ENCODE results near the gene SETBP1. TPM values are rescaled to one million over a fixed set of nuclear protein-coding genes. Genes with fewer than 3 reads are reported as not detected.

The SETBP1 gene
- total RNA-seq, 1 donor from 2014 or later = 12.0 TPM

DNA sequence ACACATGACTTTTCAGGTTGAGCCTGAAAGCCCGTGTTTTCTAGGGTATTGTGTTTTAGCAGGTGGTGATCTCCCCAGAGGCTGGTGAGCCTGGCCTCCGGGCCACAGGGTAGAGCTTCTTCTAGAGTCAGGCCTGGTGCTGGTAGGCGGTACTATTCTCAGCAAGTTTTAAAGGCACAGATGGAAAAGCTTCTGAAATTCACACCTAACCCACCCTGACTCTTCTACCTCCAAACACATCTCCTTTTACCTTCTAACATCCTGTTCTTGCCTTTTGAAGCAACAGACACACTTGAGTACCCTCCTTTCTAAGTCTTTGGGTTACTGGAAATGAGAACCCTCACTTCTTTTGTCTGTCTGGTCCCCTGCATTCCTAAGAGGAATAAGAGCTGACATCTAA, 191.1 kb downstream of the SETBP1 start:
- Mint-ChIP-seq H3K9me3 (no peaks in the 10 kb centered on the region), H3K36me3 (peaks cover 16% of the 10 kb centered on the region), H3K4me1 (peaks cover 15% of the 10 kb centered on the region), H3K27me3 (ENCODE audit: insufficient read depth, low read depth) (peaks cover 5% of the 10 kb centered on the region), H3K4me3 (no peak overlapping the region), H3K27ac (no peak overlapping the region)
- TF ChIP-seq EZH2 (IDR thresholded peaks at IDR 0.05) (no peak), EZH2phosphoT487 (IDR thresholded peaks at IDR 0.05) (no peak)
- TF ChIP-seq, protein P1, sequence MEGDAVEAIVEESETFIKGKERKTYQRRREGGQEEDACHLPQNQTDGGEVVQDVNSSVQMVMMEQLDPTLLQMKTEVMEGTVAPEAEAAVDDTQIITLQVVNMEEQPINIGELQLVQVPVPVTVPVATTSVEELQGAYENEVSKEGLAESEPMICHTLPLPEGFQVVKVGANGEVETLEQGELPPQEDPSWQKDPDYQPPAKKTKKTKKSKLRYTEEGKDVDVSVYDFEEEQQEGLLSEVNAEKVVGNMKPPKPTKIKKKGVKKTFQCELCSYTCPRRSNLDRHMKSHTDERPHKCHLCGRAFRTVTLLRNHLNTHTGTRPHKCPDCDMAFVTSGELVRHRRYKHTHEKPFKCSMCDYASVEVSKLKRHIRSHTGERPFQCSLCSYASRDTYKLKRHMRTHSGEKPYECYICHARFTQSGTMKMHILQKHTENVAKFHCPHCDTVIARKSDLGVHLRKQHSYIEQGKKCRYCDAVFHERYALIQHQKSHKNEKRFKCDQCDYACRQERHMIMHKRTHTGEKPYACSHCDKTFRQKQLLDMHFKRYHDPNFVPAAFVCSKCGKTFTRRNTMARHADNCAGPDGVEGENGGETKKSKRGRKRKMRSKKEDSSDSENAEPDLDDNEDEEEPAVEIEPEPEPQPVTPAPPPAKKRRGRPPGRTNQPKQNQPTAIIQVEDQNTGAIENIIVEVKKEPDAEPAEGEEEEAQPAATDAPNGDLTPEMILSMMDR (IDR thresholded peaks at IDR 0.05) = no peak
- H3K27me3 ChIP-seq = no peaks in the 10 kb centered on the region
- no peak overlapping the region for H3K4me2 ChIP-seq
- DNase-seq (ENCODE audit: low spot score) = no peak
- no peak overlapping the region for H2AFZ ChIP-seq (replicated peaks)
- peaks cover 9% of the 10 kb centered on the region for H3K4me1 ChIP-seq
- no peaks in the 10 kb centered on the region for H3K36me3 ChIP-seq
- H3K4me3 ChIP-seq = no peak overlapping the region
- no peak overlapping the region for H3K9ac ChIP-seq
- no peaks in the 10 kb centered on the region for H3K9me3 ChIP-seq (ENCODE audit: low read depth)
- H3F3A ChIP-seq (ENCODE audit: low read depth) = no peaks in the 10 kb centered on the region
- no peak overlapping the region for H3K27ac ChIP-seq
- H3K79me2 ChIP-seq (ENCODE audit: low read depth) = no peaks in the 10 kb centered on the region
- no peaks in the 10 kb centered on the region for H4K20me1 ChIP-seq (ENCODE audit: low read depth)

DNA sequence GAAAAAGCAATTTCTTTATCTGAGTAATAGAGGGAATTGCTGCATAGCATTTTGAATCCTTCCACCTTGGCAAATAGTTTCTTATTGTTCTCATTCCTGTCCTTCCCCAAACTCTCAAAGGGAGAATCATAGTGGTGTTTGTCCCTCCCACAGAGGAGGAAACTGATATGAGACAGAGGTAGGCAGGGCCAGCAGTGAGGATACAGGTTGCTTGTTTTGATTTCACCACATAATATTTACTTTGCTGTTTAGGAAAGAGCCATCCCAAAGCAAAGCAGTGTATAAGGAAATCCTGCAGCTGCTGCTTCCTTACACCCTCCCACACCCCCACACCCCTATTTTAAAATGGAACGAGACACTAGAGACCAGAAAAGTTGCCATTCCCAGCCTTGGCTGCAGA, 195.3 kb downstream of the SETBP1 start:
- H3K4me3 ChIP-seq = no peak overlapping the region
- TF ChIP-seq, protein P1 (IDR thresholded peaks at IDR 0.05) = no peak
- no peak for TF ChIP-seq EZH2phosphoT487 (IDR thresholded peaks at IDR 0.05)
- no peak for TF ChIP-seq EZH2 (IDR thresholded peaks at IDR 0.05)
- Mint-ChIP-seq H3K4me1 (peaks cover 7% of the 10 kb centered on the region), H3K36me3 (peaks cover 41% of the 10 kb centered on the region), H3K27ac (no peak overlapping the region), H3K9me3 (peaks cover 11% of the 10 kb centered on the region), H3K4me3 (no peak overlapping the region), H3K27me3 (ENCODE audit: insufficient read depth, low read depth) (peaks cover 5% of the 10 kb centered on the region)
- no peaks in the 10 kb centered on the region for H3K79me2 ChIP-seq (ENCODE audit: low read depth)
- no peak overlapping the region for H3K9ac ChIP-seq
- no peaks in the 10 kb centered on the region for H3K27me3 ChIP-seq
- no peak overlapping the region for H3K27ac ChIP-seq
- no peak for DNase-seq (ENCODE audit: low spot score)
- no peaks in the 10 kb centered on the region for H3K9me3 ChIP-seq (ENCODE audit: low read depth)
- no peak overlapping the region for H3K4me2 ChIP-seq
- H3F3A ChIP-seq (ENCODE audit: low read depth) = no peaks in the 10 kb centered on the region
- no peaks in the 10 kb centered on the region for H3K36me3 ChIP-seq
- no peak overlapping the region for H2AFZ ChIP-seq (replicated peaks)
- no peaks in the 10 kb centered on the region for H4K20me1 ChIP-seq (ENCODE audit: low read depth)
- H3K4me1 ChIP-seq = peaks cover under 1% of the 10 kb centered on the region

DNA sequence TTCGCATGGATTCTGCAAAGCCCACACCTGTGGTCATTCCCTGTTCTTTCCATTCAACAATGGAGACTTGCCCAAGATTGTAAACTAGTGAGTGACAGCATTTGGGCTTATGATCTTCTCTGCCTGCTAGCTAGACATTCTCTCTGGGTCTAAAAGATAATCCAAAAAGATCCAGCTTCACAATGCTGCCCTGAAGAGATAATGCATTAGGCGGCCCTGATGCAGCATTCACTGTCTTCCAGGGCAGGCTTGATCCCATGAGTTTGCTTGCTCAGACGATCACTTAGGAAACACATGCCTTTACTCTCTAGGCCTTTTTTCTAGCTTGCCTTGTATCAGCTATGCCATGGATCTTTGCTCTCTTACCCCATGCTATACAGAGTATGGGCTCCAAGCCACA, 196.1 kb downstream of the SETBP1 start:
- Histone ChIP-seq H3K4me1 (peaks cover 8% of the 10 kb centered on the region), H2AFZ (replicated peaks) (no peak overlapping the region), H3K27ac (no peak overlapping the region), H4K20me1 (ENCODE audit: low read depth) (no peaks in the 10 kb centered on the region), H3K36me3 (no peaks in the 10 kb centered on the region), H3K9me3 (ENCODE audit: low read depth) (no peaks in the 10 kb centered on the region), H3K27me3 (no peaks in the 10 kb centered on the region), H3K4me2 (no peak overlapping the region), H3K4me3 (no peak overlapping the region), H3F3A (ENCODE audit: low read depth) (no peaks in the 10 kb centered on the region), H3K79me2 (ENCODE audit: low read depth) (no peaks in the 10 kb centered on the region), H3K9ac (no peak overlapping the region)
- H3K36me3 Mint-ChIP-seq = peaks cover 42% of the 10 kb centered on the region
- H3K27ac Mint-ChIP-seq = no peak overlapping the region
- DNase-seq (ENCODE audit: low spot score) = no peak
- H3K4me1 Mint-ChIP-seq = peaks cover 9% of the 10 kb centered on the region
- H3K4me3 Mint-ChIP-seq = no peak overlapping the region
- H3K27me3 Mint-ChIP-seq (ENCODE audit: insufficient read depth, low read depth) = peaks cover 2% of the 10 kb centered on the region
- no peak for TF ChIP-seq EZH2phosphoT487 (IDR thresholded peaks at IDR 0.05)
- no peak for TF ChIP-seq EZH2 (IDR thresholded peaks at IDR 0.05)
- TF ChIP-seq, protein P1 (IDR thresholded peaks at IDR 0.05) = no peak
- H3K9me3 Mint-ChIP-seq = peaks cover 11% of the 10 kb centered on the region

All from neural progenitor cell (in vitro differentiated cells).